Activated gamma-delta T cell treated with Interleukin-2 at 50 U/mL for 16 hours (primary cell): ENCODE results near the gene PPP1R14D.
A peak's percentile ranks its signal among the peaks of the same experiment; 100 is the strongest.

Experiments used
- DNase-seq: peaks from one replicate; pipeline ENCODE4 v3.0.0-alpha.2; 2020

Gene PPP1R14D

GRCh38 chr15:40850576-40851112, 22.1 kb upstream of the PPP1R14D start:
- DNase-seq = no peak

DNA sequence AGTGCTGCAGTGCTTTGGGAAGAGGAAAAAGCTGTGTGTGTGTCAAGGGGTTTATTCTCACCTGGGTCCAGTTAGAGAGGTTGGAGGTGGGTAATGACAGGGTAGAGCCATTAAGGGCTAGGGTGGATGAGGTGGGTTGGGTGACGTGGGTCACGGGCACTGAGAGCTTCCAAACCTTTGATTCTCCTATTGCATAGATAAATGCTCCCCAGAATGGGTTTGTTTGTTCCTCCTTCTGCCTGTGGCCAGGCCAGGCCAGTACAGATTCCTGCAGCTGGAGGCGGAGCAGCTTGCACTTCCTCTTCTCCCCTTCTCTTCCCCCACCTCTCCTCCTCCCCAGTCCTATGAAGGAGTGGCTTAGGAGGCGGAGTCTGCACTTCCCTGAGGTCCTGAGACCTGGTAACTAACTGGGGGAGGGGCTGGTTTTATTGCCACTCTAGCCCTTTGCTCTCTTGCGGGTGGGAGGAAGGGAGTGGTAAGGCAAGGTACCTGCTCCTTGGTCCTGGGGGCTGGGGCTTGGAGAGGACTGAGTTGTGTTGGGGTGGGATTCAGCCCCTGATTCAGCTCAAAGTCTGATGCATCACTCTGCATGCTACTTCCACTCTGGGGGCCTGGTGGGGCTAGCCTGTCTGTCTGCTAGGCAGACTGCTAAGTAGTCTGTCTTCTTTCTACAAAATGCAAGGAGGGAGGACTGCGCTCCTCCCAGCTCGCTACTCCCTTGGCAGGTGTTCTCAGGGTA, 18.9 kb upstream of the PPP1R14D start:
- no peak for DNase-seq

DNA sequence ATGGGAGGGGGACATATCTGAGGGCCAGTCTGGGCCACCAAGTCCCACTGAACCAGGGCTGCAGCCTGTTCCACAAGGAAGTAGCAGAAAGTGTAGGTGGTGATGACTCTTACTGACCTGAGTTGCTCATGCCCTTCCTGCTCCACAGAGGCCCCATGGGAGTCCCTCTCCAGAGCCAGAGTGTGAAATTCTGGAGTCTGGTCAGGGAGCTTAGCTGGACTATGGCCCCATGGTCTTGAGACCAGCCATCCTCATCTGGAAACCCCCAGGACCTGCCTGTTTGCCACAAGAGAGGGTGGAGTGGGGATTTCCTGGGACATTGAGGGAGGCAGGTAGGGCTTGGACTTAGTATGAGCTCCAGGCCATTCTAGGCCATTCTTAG, 18.3 kb upstream of the PPP1R14D start:
- DNase-seq = no peak

- DNase-seq = no peak
Observed at GRCh38 chr15:40845511-40846284, 17.2 kb upstream of the PPP1R14D start.

DNA sequence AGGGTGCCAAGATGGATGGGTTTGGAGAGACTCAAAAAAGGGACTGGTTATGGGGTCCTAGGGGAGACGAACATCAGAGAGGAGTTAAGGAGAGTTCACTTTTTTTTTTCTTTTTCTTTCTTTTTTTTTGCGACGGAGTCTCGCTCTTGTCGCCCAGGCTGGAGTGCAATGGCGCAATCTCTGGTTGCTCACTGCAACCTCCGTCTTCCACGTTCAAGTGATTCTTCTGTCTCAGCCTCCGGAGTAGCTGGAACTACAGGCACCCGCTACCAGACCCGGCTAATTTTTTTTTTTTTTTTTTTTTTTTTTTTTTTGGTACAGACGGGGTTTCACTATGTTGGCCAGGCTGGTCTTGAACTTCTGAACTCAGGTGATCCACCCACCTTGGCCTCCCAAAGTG, 16.5 kb upstream of the PPP1R14D start:
- DNase-seq = no peak

GRCh38 chr15:40844696-40845030, 16.2 kb upstream of the PPP1R14D start:
- DNase-seq = peak; percentile 21

- DNase-seq = no peak
Observed at GRCh38 chr15:40843885-40844695, 15.6 kb upstream of the PPP1R14D start, which contains the start of gene SPINT1. TSS of gene SPINT1 (plus strand) at chr15:40844048. CDS start at chr15:40844555, 507 bp downstream.

GRCh38 chr15:40843261-40843884, 14.9 kb upstream of the PPP1R14D start:
- DNase-seq = no peak

GRCh38 chr15:40841741-40842140, 13.2 kb upstream of the PPP1R14D start:
- no peak for DNase-seq

GRCh38 chr15:40838756-40839155, 10.2 kb upstream of the PPP1R14D start:
- DNase-seq = no peak

DNA sequence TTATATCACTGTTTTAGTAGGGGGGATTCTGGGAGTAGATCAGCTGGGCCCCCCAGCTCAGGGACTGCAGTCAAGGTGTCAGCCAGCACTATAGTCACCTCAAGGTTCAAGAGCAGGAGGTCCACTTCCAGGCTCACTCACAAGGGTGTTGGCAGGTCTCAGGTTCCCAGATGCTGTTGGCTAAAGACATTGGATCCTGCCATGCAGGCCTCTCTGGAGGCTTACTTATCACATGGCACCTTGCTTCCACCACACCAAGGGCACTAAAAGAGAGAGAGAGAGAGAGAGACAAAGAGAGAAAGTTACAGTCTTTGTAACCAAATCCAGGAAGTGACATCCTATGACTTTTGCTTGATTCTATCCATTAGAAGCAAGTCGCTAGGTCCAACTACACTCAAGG, 7.5 kb upstream of the PPP1R14D start:
- DNase-seq = no peak

DNA sequence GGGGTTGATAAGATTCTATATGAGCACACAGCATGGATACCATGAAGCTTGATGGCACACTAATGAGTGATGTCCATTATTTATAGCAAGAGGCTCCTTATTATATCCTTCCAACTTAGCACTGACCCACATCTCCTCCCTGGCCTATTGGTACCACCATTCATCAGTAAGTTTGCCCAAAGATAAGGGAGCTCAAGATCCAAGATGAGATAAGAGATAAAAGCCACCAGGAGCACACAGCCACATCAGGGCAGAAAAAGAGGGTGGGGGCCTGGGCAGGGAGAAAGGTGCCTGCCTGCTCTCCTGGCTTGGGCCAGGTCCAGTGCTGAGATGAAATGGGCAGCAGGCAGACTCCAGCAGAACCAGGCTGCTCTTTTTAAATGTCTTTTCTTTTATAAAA, 4.4 kb upstream of the PPP1R14D start:
- DNase-seq = no peak

DNA sequence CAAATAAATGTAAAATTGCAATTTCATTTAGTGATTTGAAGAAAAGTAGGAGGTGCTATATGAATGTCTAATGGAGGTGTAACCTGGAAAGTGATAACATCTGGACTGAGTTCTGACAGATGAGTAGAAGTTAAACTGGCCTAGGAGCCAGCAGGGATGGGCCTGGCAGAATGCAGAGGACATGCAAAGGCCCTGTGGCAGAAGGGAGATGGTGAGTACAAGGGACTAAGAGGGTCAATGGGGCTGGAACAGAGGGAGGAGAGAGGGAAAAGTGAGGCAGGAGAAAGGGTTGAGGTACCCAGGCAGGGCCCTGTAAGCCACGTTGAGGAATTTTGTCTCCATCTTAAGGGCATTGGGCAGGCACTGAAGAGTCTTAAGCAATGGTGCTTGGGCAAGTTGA, 3.4 kb upstream of the PPP1R14D start:
- no peak for DNase-seq

DNA sequence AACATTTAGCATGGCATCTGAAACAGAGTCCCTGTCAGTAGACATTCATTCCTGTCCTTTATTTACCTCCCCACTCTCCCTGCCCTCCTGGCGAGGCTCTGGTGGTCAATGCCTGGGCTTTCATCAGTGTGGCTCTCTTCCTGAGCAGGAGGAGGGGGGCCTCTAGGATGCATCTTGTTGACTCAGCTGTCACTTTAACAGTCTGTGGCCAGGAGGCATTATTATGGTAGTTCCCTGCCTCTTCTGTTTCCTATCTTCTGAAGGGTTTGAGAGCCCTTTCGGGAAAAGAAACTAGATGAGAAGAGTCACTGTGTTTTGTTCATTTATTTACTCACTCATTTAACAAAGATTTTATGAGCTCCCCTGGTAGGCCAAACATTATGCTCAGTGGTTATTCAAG, 2.4 kb upstream of the PPP1R14D start:
- DNase-seq = no peak

- DNase-seq = no peak
Observed at GRCh38 chr15:40829115-40829514, 607 bp upstream of the PPP1R14D start.

GRCh38 chr15:40826423-40827075, 2.0 kb downstream of the PPP1R14D start:
- no peak for DNase-seq

DNA sequence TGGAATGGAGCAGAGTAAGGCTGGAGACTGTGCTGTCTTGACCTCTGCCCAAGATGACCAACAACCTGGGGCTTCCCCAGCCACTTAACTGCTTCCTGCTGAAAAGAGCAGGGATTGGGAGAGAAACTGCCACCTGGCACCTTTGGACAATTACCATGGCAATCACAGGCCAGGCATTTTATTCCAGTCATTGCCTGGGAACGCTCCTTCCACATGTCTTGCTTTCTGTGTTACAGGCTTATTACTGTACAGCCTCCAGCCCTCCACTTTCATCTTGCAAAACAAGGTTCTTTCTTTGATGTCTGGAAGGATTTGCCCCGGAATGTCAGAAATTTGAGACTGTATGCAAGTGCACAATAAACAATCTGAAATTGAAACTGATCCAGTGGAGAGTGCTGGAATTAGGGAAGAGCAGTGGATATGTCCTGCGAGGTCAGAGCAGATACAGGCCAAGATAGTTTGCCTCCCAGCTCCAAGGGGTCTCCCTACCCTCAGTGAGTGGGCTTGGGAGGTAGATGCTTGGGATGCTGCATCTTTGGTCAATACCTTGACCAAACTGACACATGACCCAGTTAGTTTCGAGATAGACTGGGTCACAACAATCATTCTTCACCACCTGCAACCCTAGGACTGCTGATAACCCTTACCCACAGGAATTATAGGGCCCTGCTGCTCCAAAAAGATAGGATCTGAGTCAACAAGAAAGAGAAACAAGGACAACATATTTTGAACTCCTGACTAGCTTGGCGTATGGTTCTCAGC, 2.7 kb downstream of the PPP1R14D start:
- DNase-seq = no peak

DNA sequence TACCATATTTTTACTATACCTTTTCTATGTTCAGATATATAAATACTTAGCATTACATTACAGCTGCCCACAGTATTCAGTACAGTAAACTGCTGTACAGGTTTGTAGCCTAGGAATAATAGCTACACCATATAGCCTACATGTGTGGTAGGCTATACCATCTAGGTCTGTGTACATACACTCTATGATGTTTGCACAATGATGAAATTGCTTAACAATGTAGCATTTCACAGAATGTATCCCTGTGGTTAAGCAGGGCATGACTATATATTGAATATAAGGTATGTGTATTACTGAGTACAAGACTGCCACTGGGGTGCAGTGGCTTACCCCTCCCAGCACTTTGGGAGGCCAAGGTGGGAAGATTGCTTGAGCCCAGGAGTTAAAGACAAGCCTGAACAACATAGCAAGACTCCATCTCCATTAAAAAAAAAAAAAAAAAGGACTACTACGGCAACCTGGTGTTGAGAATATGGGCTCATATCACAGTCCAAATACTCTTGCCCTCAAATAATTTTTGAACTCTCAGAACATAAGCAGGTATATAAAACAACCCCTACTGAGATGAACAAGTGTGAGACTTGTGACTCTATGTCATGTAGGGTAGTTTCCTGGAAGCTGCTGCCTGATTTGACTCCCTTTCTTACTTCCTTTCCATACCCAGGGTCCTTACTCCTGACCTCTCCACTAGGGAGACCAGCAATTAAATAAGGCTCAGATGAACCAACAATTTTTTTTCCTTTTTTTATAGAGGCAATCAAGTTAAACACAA, 4.8 kb downstream of the PPP1R14D start:
- no peak for DNase-seq

GRCh38 chr15:40821195-40821594, 7.3 kb downstream of the PPP1R14D start:
- no peak for DNase-seq

DNA sequence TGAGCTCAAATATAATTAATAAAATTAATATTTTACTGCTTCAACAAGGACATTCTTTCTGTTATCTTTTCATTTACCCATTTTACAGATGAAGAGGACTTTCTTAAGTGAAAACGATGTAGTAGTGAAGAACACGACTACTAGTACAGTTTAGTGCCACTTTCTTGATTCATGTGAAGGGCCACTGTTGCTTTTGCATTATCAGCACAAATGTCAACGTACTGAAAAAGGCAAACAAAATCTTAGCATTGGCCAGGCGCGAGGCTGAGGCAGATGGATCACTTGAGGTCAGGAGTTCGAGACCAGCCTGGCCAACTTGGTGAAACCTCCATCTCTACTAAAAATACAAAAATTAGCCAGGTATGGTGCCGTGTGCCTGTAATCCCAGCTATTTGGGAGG, 9.5 kb downstream of the PPP1R14D start:
- no peak for DNase-seq
